Right lobe of liver (tissue), 6 donors: ENCODE data around the gene BTBD6. TPM values are rescaled to one million over a fixed set of nuclear protein-coding genes. Genes with fewer than 3 reads are reported as not detected.

Experiments
- ATAC-seq, 4 donors: fragments of 200-7000 bp; cut with Tn5 transposase; one replicate each; pipeline ENCODE4 v1.9.1; 2020; ENCODE audit warnings: mild to moderate bottlenecking in 4 of 4, moderate library complexity in 4 of 4
- DNase-seq, 3 donors: peaks; one replicate each; pipeline ENCODE4 v3.0.0-alpha.2; 2020
- H3K27ac ChIP-seq, 3 donors: fragments of 200-600 bp; one replicate each; pipeline ENCODE4 v1.8.0; 2022
- H3K27me3 ChIP-seq, 2 donors: fragments of 200-600 bp; one replicate each; pipeline ENCODE4 v1.8.0; 2022
- H3K36me3 ChIP-seq, 4 donors: fragments of 200-600 bp; sonication (generic) in 1 of 4; one replicate each; pipeline versions ENCODE4 v1.5.1 to v1.8.0; 2017 to 2022; ENCODE audit warnings: control low read depth in 1 of 4
- H3K4me1 ChIP-seq, 4 donors: fragments of 200-600 bp; sonication (generic) in 1 of 4; one replicate each; pipeline versions ENCODE4 v1.5.1 to v1.8.0; 2017 to 2022; ENCODE audit warnings: control low read depth in 1 of 4
- H3K4me3 ChIP-seq, 3 donors: fragments of 200-600 bp; one replicate each; pipeline ENCODE4 v1.8.0; 2022
- H3K9me3 ChIP-seq, 4 donors: fragments of 200-600 bp; sonication (generic) in 1 of 4; one replicate each; pipeline versions ENCODE4 v1.5.1 to v1.8.0; 2017 to 2022; ENCODE audit warnings: control low read depth in 1 of 4
- CTCF ChIP-seq, 4 donors: fragments of 200-600 bp in 3 of 4; fragments of 450-650 bp in 1 of 4; IDR thresholded peaks; one replicate each; pipeline versions ENCODE4 v1.5.1 to v1.8.0; 2016 to 2022; ENCODE audit warnings: antibody characterized with exemption in 4 of 4, mild to moderate bottlenecking in 2 of 4
- POLR2A ChIP-seq: fragments of 450-650 bp; IDR thresholded peaks from one replicate; pipeline ENCODE4 v1.6.1; 2017; ENCODE audit warnings: antibody characterized with exemption, mild to moderate bottlenecking
- WGBS: methylation state at CpG from one replicate; pipeline ENCODE4 v1.1.6; 2018; ENCODE audit warnings: low coverage, low lambda C conversion rate; ENCODE audit not compliant: insufficient coverage; ENCODE audit errors: missing lambda C conversion rate; 5-methylcytosine and 5-hydroxymethylcytosine counted together
- intact Hi-C, 2 donors: fragments of 100-400 bp; cut with DNase I; formaldehyde crosslinking; loops; one replicate each; pipeline versions ENCODE4 v1.11.2 to v1.14.1; 2022
- total RNA-seq, 6 experiments: library from RNA; depleted of rRNA in 2 of 6; stranded (reverse); fragments of >200 nt in 2 of 6; fragmentation: NEBNext Ultra II Directional in 3 of 6; extraction: Animal tissue kit (Norgen Biotek cat#: 25700) in 3 of 6; gene quantifications; one replicate each; pipeline versions ENCODE4 v1.1.0 to v1.2.4, GENCODE V29; 2016 to 2023
- donor health status: DM: no; HTN: yes; CAD: no.
- donor health status: DM: no; HTN: no; CAD: no.
- donor health status: DM: no; HTN: no; CAD: no.
- donor health status: DM: no; HTN: yes; CAD: no.
- donor health status: DM: no; HTN: yes; CAD: no.

Gene BTBD6
- total RNA-seq, 6 experiments from 2014 or later = 16.5 to 25.0 (median 17.7) TPM

- peak in 1 of 3 donors; percentile 19 for DNase-seq
- no CpG with 5 or more reads among the region's 13 CpGs for WGBS
- H3K36me3 ChIP-seq = peaks cover 0 to 8% (median 0%) of the 10 kb centered on the region in 4 donors
- ATAC-seq = no peak
- intact Hi-C loops = loop anchor here in 1 of 2 donors (10.0 kb wide), 1 partner anchor 77 kb away; no protein-coding TSS in a partner anchor
- H3K4me1 ChIP-seq = peaks cover 0 to 22% (median 8%) of the 10 kb centered on the region in 4 donors
- no peak for TF ChIP-seq CTCF (IDR thresholded peaks at IDR 0.05)
- no peak for TF ChIP-seq POLR2A
- no peak overlapping the region for H3K27ac ChIP-seq
- no peaks in the 10 kb centered on the region for H3K27me3 ChIP-seq
- H3K9me3 ChIP-seq = no peaks in the 10 kb centered on the region
- no peak overlapping the region for H3K4me3 ChIP-seq
Measured at GRCh38 chr14:105207460-105207901, 40.9 kb upstream of the BTBD6 start.

GRCh38 chr14:105207996-105208737 lies 40.2 kb upstream of the BTBD6 start:
- H3K27me3 ChIP-seq = no peaks in the 10 kb centered on the region
- TF ChIP-seq POLR2A (no peak), CTCF (IDR thresholded peaks at IDR 0.05) (no peak)
- H3K4me1 ChIP-seq = peaks cover 0 to 22% (median 8%) of the 10 kb centered on the region in 4 donors
- no peak for ATAC-seq
- no peak overlapping the region for H3K4me3 ChIP-seq
- no peak overlapping the region for H3K27ac ChIP-seq
- WGBS = 92% methylated on average over 6 of the region's 25 CpGs
- intact Hi-C loops = loop anchor here in 1 of 2 donors (10.0 kb wide), 1 partner anchor 77 kb away; no protein-coding TSS in a partner anchor
- peaks cover 0 to 8% (median 0%) of the 10 kb centered on the region in 4 donors for H3K36me3 ChIP-seq
- no peak for DNase-seq
- no peaks in the 10 kb centered on the region for H3K9me3 ChIP-seq

GRCh38 chr14:105208738-105209075 lies 39.6 kb upstream of the BTBD6 start:
- H3K36me3 ChIP-seq = peaks cover 0 to 8% (median 0%) of the 10 kb centered on the region in 4 donors
- H3K4me3 ChIP-seq = no peak overlapping the region
- TF ChIP-seq CTCF (IDR thresholded peaks at IDR 0.05) = no peak
- no peak for TF ChIP-seq POLR2A
- no peak for ATAC-seq
- 100% methylated on average over 2 of the region's 12 CpGs for WGBS
- H3K27me3 ChIP-seq = no peaks in the 10 kb centered on the region
- no peaks in the 10 kb centered on the region for H3K9me3 ChIP-seq
- DNase-seq = no peak
- H3K27ac ChIP-seq = no peak overlapping the region
- H3K4me1 ChIP-seq = peaks cover 0 to 20% (median 8%) of the 10 kb centered on the region in 4 donors
- intact Hi-C loops = loop anchor here in 1 of 2 donors (10.0 kb wide), 1 partner anchor 76 kb away; no protein-coding TSS in a partner anchor

GRCh38 chr14:105209091-105209490 lies 39.2 kb upstream of the BTBD6 start:
- no CpG with 5 or more reads among the region's 8 CpGs for WGBS
- H3K27ac ChIP-seq = no peak overlapping the region
- TF ChIP-seq CTCF (IDR thresholded peaks at IDR 0.05) (no peak), POLR2A (no peak)
- peaks cover 0 to 8% (median 0%) of the 10 kb centered on the region in 4 donors for H3K36me3 ChIP-seq
- DNase-seq (no peak), ATAC-seq (no peak)
- intact Hi-C loops = loop anchor here in 1 of 2 donors (10.0 kb wide), 1 partner anchor 76 kb away; no protein-coding TSS in a partner anchor
- H3K4me1 ChIP-seq = peaks cover 0 to 16% (median 7%) of the 10 kb centered on the region in 4 donors
- no peak overlapping the region for H3K4me3 ChIP-seq
- no peaks in the 10 kb centered on the region for H3K9me3 ChIP-seq
- no peaks in the 10 kb centered on the region for H3K27me3 ChIP-seq
